ENCODE results near the gene RGS6. TPM values are rescaled to one million over a fixed set of nuclear protein-coding genes. Genes with fewer than 3 reads are reported as not detected.

Gene RGS6
- total and polyA plus RNA-seq, 2 donors (not counting 1 experiment from before 2014, with no cell fraction given), result not detected

DNA sequence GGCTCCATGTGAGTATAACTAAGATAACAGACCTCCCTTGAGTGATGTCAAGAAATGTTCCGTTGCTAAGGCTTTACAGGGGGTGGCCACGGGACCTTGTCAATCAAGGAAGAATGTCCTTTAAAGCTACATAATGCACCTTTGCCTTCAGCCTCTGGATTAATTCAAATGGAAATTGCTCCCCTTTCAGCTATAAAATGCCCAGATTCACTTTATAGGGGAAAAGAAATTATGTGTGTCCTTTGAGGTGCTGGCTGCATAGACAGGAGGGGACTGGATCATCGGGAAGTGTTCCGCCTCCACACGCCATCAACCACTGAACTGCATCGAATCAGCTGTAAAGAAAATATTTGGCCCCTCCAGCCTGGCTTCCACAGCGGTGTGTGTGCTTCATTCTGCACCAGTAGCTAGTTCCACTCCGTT, 546.3 kb downstream of the RGS6 start:
- H3K79me2 ChIP-seq (ENCODE audit: control insufficient read depth, insufficient read depth, low read length), result no peaks in the 10 kb centered on the region
- H3K4me3 ChIP-seq (replicated peaks in 1 of 4; ENCODE audit: control extremely low read depth in 1 of 4, insufficient read depth in 1 of 4, low read depth in 3 of 4, low read length in 4 of 4), result no peak overlapping the region
- H4K20me1 ChIP-seq (ENCODE audit: control insufficient read depth, extremely low read depth, insufficient read depth, low read length), result no peaks in the 10 kb centered on the region
- no peak for TF ChIP-seq EZH2 (IDR thresholded peaks at IDR 0.05; ENCODE audit: low read length, missing control alignments)
- TF ChIP-seq, protein P1, sequence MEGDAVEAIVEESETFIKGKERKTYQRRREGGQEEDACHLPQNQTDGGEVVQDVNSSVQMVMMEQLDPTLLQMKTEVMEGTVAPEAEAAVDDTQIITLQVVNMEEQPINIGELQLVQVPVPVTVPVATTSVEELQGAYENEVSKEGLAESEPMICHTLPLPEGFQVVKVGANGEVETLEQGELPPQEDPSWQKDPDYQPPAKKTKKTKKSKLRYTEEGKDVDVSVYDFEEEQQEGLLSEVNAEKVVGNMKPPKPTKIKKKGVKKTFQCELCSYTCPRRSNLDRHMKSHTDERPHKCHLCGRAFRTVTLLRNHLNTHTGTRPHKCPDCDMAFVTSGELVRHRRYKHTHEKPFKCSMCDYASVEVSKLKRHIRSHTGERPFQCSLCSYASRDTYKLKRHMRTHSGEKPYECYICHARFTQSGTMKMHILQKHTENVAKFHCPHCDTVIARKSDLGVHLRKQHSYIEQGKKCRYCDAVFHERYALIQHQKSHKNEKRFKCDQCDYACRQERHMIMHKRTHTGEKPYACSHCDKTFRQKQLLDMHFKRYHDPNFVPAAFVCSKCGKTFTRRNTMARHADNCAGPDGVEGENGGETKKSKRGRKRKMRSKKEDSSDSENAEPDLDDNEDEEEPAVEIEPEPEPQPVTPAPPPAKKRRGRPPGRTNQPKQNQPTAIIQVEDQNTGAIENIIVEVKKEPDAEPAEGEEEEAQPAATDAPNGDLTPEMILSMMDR (conservative IDR thresholded peaks at IDR 0.05 in 1 of 2, IDR thresholded peaks at IDR 0.05 in 1 of 2; ENCODE audit: low read depth in 1 of 2, low read length in 2 of 2), result no peak
- peaks cover 19% of the 10 kb centered on the region for H3K27me3 ChIP-seq (ENCODE audit: control insufficient read depth, insufficient read depth, low read length)
- no peaks in the 10 kb centered on the region for H3K36me3 ChIP-seq (ENCODE audit: control insufficient read depth, insufficient read depth, low read length)
- H3K27ac ChIP-seq (ENCODE audit: insufficient read depth, low read length), result no peak overlapping the region
- H3K9ac ChIP-seq (ENCODE audit: insufficient read depth, low read length), result no peak overlapping the region
- H3K9me3 ChIP-seq (ENCODE audit: control insufficient read depth, insufficient read depth, low read depth, low read length), result no peaks in the 10 kb centered on the region
- DNase-seq (ENCODE audit: low read depth in 2 of 2), result peak in 1 of 2 donors; percentile 7
- H3K4me2 ChIP-seq (ENCODE audit: extremely low read depth, insufficient read depth, low read length), result no peak overlapping the region
- no peaks in the 10 kb centered on the region for H3K4me1 ChIP-seq (ENCODE audit: control insufficient read depth, extremely low read depth, insufficient read depth, low read length)
- no peak overlapping the region for H2AFZ ChIP-seq (ENCODE audit: low read length)

DNA sequence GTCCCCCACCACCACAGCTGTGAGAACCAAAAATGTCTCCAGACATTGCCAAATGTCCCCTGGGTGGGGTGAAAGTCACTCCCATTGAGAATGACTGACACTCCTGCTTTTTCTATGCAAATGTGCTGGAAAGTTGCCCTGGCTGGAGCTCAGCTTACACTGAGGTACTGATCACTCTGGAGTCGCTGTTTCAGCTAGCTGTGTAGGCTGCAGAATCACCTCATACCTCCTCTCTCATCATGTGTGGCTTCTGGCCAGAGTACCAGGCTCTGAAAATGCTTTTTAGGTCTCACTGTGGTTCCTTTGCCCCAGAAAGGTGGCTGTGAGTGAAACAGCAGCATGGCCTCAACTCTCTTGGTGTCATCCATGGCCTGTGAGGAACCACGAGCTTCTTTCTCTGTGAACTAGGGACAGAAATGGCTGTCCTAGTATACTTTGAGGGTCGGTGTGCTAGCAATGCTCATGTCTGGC, 547.3 kb downstream of the RGS6 start:
- H3K27ac ChIP-seq (ENCODE audit: insufficient read depth, low read length), result no peak overlapping the region
- H3K4me3 ChIP-seq (replicated peaks in 1 of 4; ENCODE audit: control extremely low read depth in 1 of 4, insufficient read depth in 1 of 4, low read depth in 3 of 4, low read length in 4 of 4), result no peak overlapping the region
- H3K4me2 ChIP-seq (ENCODE audit: extremely low read depth, insufficient read depth, low read length), result no peak overlapping the region
- peaks cover 19% of the 10 kb centered on the region for H3K27me3 ChIP-seq (ENCODE audit: control insufficient read depth, insufficient read depth, low read length)
- no peaks in the 10 kb centered on the region for H3K36me3 ChIP-seq (ENCODE audit: control insufficient read depth, insufficient read depth, low read length)
- no peaks in the 10 kb centered on the region for H4K20me1 ChIP-seq (ENCODE audit: control insufficient read depth, extremely low read depth, insufficient read depth, low read length)
- peak in 1 of 2 donors; percentile 47 for DNase-seq (ENCODE audit: low read depth in 2 of 2)
- no peak for TF ChIP-seq EZH2 (IDR thresholded peaks at IDR 0.05; ENCODE audit: low read length, missing control alignments)
- TF ChIP-seq, protein P1 (conservative IDR thresholded peaks at IDR 0.05 in 1 of 2, IDR thresholded peaks at IDR 0.05 in 1 of 2; ENCODE audit: low read depth in 1 of 2, low read length in 2 of 2), result no peak
- H3K9me3 ChIP-seq (ENCODE audit: control insufficient read depth, insufficient read depth, low read depth, low read length), result no peaks in the 10 kb centered on the region
- H2AFZ ChIP-seq (ENCODE audit: low read length), result no peak overlapping the region
- H3K79me2 ChIP-seq (ENCODE audit: control insufficient read depth, insufficient read depth, low read length), result no peaks in the 10 kb centered on the region
- H3K9ac ChIP-seq (ENCODE audit: insufficient read depth, low read length), result no peak overlapping the region
- H3K4me1 ChIP-seq (ENCODE audit: control insufficient read depth, extremely low read depth, insufficient read depth, low read length), result no peaks in the 10 kb centered on the region

DNA sequence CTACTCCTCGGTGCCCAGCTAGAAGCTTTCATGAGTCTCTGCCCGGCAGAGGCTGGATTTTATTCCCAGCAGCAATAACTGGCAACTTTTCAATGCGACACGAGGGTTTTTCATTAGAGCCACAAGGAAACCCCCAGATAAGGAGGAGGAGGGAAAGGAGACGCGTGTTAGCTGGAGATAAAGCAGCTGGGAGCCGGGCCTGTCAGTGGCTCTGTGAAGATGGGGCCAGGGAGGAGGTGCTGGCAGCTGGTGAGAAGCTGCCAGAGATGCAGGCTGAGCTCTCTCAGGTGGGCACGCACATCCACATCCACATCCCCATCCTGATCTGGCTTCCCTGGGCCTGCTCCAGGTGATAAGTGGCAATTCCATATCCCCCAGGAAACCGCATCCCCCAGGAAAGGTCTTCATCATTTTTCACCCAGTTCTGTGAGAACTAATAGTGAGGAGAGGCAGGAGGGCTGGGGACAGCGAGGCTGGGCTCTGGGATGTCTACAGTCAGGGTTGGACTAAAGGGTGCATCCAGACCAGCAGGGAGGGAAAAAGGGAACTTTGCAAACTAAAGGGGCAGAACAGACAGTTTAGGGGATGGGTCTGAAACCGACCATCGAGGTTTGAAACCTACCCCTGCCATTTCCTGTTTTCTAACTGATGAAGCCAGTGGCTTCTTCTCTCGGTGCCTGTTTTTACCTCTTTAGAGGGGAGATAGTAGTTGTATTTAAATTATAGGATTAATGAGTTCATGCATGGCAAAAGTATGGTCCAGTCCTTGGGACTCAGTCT, 548.4 kb downstream of the RGS6 start:
- DNase-seq (ENCODE audit: low read depth in 2 of 2), result peak in 1 of 2 donors; percentile 8
- Histone ChIP-seq H3K4me3 (replicated peaks in 1 of 4; ENCODE audit: control extremely low read depth in 1 of 4, insufficient read depth in 1 of 4, low read depth in 3 of 4, low read length in 4 of 4) (no peak overlapping the region), H3K4me2 (ENCODE audit: extremely low read depth, insufficient read depth, low read length) (no peak overlapping the region), H4K20me1 (ENCODE audit: control insufficient read depth, extremely low read depth, insufficient read depth, low read length) (no peaks in the 10 kb centered on the region), H3K9me3 (ENCODE audit: control insufficient read depth, insufficient read depth, low read depth, low read length) (no peaks in the 10 kb centered on the region), H2AFZ (ENCODE audit: low read length) (no peak overlapping the region), H3K36me3 (ENCODE audit: control insufficient read depth, insufficient read depth, low read length) (no peaks in the 10 kb centered on the region), H3K79me2 (ENCODE audit: control insufficient read depth, insufficient read depth, low read length) (no peaks in the 10 kb centered on the region), H3K27ac (ENCODE audit: insufficient read depth, low read length) (no peak overlapping the region), H3K4me1 (ENCODE audit: control insufficient read depth, extremely low read depth, insufficient read depth, low read length) (no peaks in the 10 kb centered on the region), H3K9ac (ENCODE audit: insufficient read depth, low read length) (no peak overlapping the region), H3K27me3 (ENCODE audit: control insufficient read depth, insufficient read depth, low read length) (peaks cover 19% of the 10 kb centered on the region)
- no peak for TF ChIP-seq EZH2 (IDR thresholded peaks at IDR 0.05; ENCODE audit: low read length, missing control alignments)
- TF ChIP-seq, protein P1 (conservative IDR thresholded peaks at IDR 0.05 in 1 of 2, IDR thresholded peaks at IDR 0.05 in 1 of 2; ENCODE audit: low read depth in 1 of 2, low read length in 2 of 2), result no peak

Data from fibroblast of lung (primary cell).